ENCODE measurements around the gene COG5.

DNA sequence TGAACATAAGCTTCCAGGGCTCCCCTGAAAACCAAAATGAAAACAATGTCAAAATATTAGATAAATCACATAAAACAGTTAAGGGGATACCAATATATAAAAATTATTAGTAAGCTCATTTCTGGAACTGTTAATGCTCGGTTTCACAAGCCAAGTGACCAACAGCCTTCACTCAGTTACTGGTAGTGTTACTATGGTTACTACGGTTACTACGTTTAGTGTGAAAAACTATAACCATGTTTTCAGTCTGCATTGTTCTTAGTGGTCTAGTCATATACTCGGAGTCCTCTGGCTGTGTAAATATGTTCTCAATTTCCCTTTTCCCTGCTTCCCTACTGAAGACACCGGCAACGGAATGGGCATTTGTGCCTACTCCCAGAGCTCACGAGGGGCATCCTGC, 360.1 kb downstream of the COG5 start:
- TF ChIP-seq, protein P1, sequence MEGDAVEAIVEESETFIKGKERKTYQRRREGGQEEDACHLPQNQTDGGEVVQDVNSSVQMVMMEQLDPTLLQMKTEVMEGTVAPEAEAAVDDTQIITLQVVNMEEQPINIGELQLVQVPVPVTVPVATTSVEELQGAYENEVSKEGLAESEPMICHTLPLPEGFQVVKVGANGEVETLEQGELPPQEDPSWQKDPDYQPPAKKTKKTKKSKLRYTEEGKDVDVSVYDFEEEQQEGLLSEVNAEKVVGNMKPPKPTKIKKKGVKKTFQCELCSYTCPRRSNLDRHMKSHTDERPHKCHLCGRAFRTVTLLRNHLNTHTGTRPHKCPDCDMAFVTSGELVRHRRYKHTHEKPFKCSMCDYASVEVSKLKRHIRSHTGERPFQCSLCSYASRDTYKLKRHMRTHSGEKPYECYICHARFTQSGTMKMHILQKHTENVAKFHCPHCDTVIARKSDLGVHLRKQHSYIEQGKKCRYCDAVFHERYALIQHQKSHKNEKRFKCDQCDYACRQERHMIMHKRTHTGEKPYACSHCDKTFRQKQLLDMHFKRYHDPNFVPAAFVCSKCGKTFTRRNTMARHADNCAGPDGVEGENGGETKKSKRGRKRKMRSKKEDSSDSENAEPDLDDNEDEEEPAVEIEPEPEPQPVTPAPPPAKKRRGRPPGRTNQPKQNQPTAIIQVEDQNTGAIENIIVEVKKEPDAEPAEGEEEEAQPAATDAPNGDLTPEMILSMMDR (IDR thresholded peaks at IDR 0.05) = no peak
- TF ChIP-seq GABPA (IDR thresholded peaks at IDR 0.05; ENCODE audit: low read depth) = no peak

Measured in SK-N-SH (cell line).